BJ (cell line): ENCODE data around the gene KHDC4. TPM values are rescaled to one million over a fixed set of nuclear protein-coding genes. Genes with fewer than 3 reads are reported as not detected.

Source experiments
- CTCF ChIA-PET: fragments of 350-600 bp; formaldehyde crosslinking; extraction: SDS; loops from one replicate; lab custom pipeline; 2021; ENCODE audit warnings: antibody characterized with exemption, inconsistent platforms; lab: Yijun Ruan, JAX
- POLR2A ChIA-PET: fragments of 300-600 bp; sonication (Branson Sonifier 250); formaldehyde crosslinking; extraction: SDS; loops from one replicate; lab custom pipeline; 2021; ENCODE audit warnings: antibody characterized with exemption; lab: Charles Lee
- DNase-seq: peaks from one replicate; pipeline ENCODE4 v3.0.0-alpha.2; 2011; ENCODE audit warnings: low read depth
- H3K27me3 ChIP-seq: 2 replicates; pipeline ENCODE4 v1.6.0; 2011; ENCODE audit warnings: low read length; ENCODE audit not compliant: control insufficient read depth, insufficient read depth
- H3K36me3 ChIP-seq: 2 replicates; pipeline ENCODE4 v1.5.1; 2011; ENCODE audit warnings: low read length; ENCODE audit not compliant: control insufficient read depth, insufficient read depth
- H3K4me3 ChIP-seq: 2 replicates; pipeline ENCODE4 v1.5.1; 2011; ENCODE audit warnings: low read depth, mild to moderate bottlenecking, control low read depth, low read length
- CTCF ChIP-seq: IDR thresholded peaks from 2 replicates; pipeline ENCODE4 v1.5.1; 2011; ENCODE audit warnings: low read depth, mild to moderate bottlenecking, control low read depth, inconsistent platforms, low read length, moderate library complexity; ENCODE audit not compliant: insufficient read depth
- polyA plus RNA-seq: library from polyadenylated mRNA; depleted of rRNA; stranded (reverse); fragments of >200 nt; gene quantifications from 2 replicates; pipeline ENCODE4 v1.2.3, GENCODE V29; 2011

The KHDC4 gene
- polyA plus RNA-seq, 1 experiment: 39.0 TPM

- H3K36me3 ChIP-seq: peaks cover 48% of the 10 kb centered on the region
- DNase-seq: no peak
- H3K4me3 ChIP-seq: no peak overlapping the region
- TF ChIP-seq CTCF: no peak
- ChIA-PET POLR2A (no interaction called here), CTCF (interaction anchor here (1.2 to 1.6 kb wide), 3 partner anchors 9 to 42 kb away, joined by 4 to 6 read pairs (median 4); no protein-coding TSS in a partner anchor)
- H3K27me3 ChIP-seq: no peaks in the 10 kb centered on the region
These were observed 13.1 kb upstream of the KHDC4 start for GRCh38 chr1:155947292-155947691.

GRCh38 chr1:155946633-155947219 lies 12.5 kb upstream of the KHDC4 start:
- POLR2A ChIA-PET: no interaction called here
- peaks cover 43% of the 10 kb centered on the region for H3K36me3 ChIP-seq

GRCh38 chr1:155944444-155944799 lies 10.2 kb upstream of the KHDC4 start:
- H3K36me3 ChIP-seq: peaks cover 24% of the 10 kb centered on the region
- POLR2A ChIA-PET: interaction anchor here (0.6 kb wide), 1 partner anchor 12 kb away, joined by 7 read pairs; no protein-coding TSS in a partner anchor
- CTCF ChIA-PET: interaction anchor here (0.8 to 2.0 kb wide), 7 partner anchors 10 to 57 kb away, joined by 3 to 9 read pairs (median 4); partner anchors contain the start of gene KHDC4

More at GRCh38 chr1:155946633-155947219, 12.5 kb upstream of the KHDC4 start:
- CTCF ChIA-PET: interaction anchor here (0.8 kb wide), 1 partner anchor 44 kb away, joined by 3 read pairs; no protein-coding TSS in a partner anchor
- TF ChIP-seq CTCF: no peak
- Histone ChIP-seq H3K4me3 (no peak overlapping the region), H3K27me3 (no peaks in the 10 kb centered on the region)
- no peak for DNase-seq

GRCh38 chr1:155942578-155943141 lies 8.4 kb upstream of the KHDC4 start:
- no peak for DNase-seq
- POLR2A ChIA-PET: no interaction called here
- TF ChIP-seq CTCF: no peak
- H3K36me3 ChIP-seq: peaks cover 17% of the 10 kb centered on the region
- H3K27me3 ChIP-seq: no peaks in the 10 kb centered on the region
- no peak overlapping the region for H3K4me3 ChIP-seq
- CTCF ChIA-PET: interaction anchor here (1.2 to 1.3 kb wide), 2 partner anchors 32 to 124 kb away, joined by 4 to 5 read pairs; no protein-coding TSS in a partner anchor

More at GRCh38 chr1:155944444-155944799, 10.2 kb upstream of the KHDC4 start:
- no peak for TF ChIP-seq CTCF
- no peak for DNase-seq
- Histone ChIP-seq H3K4me3 (no peak overlapping the region), H3K27me3 (no peaks in the 10 kb centered on the region)

- CTCF ChIA-PET: interaction anchor here (1.3 kb wide), 1 partner anchor 33 kb away, joined by 5 read pairs; no protein-coding TSS in a partner anchor
- no peak overlapping the region for H3K4me3 ChIP-seq
- POLR2A ChIA-PET: no interaction called here
- H3K36me3 ChIP-seq: peaks cover 11% of the 10 kb centered on the region
- no peaks in the 10 kb centered on the region for H3K27me3 ChIP-seq
- no peak for TF ChIP-seq CTCF
- DNase-seq: no peak
These were observed 7.8 kb upstream of the KHDC4 start for GRCh38 chr1:155941845-155942531.
